Measurements from ENCODE around the gene SPAG7.
"Not testable (repeated sequence)": the region's sequence is repeated elsewhere in the genome, so short reads cannot be mapped to it uniquely, and the experiment has no call there.

Gene SPAG7

GRCh38 chr17:4935650-4936049 is 32.0 kb downstream of the SPAG7 start:
- no peak for DNase-seq

- DNase-seq: no peak
Measured at GRCh38 chr17:4934173-4934979, 33.2 kb downstream of the SPAG7 start.

- DNase-seq: no peak
Measured at GRCh38 chr17:4933646-4934045, 34.0 kb downstream of the SPAG7 start.

- DNase-seq: no peak
Measured at GRCh38 chr17:4932756-4933155, 34.9 kb downstream of the SPAG7 start.

GRCh38 chr17:4931963-4932362 is 35.7 kb downstream of the SPAG7 start, which contains the start of gene GP1BA:
Gene GP1BA (plus strand): TSS chr17:4932277. CDS start chr17:4932605, 328 bp downstream.
- no peak for DNase-seq

GRCh38 chr17:4928881-4929280 is 38.7 kb downstream of the SPAG7 start:
- no peak for DNase-seq

GRCh38 chr17:4926577-4927335 is 40.9 kb downstream of the SPAG7 start:
- not testable (repeated sequence) for DNase-seq

- DNase-seq: no peak
Measured at GRCh38 chr17:4921320-4921719, 46.3 kb downstream of the SPAG7 start.

GRCh38 chr17:4920351-4921048 is 47.1 kb downstream of the SPAG7 start:
- DNase-seq: no peak

GRCh38 chr17:4919511-4920047 is 48.0 kb downstream of the SPAG7 start:
- DNase-seq: no peak

GRCh38 chr17:4914551-4914950 is 53.1 kb downstream of the SPAG7 start:
- not testable (repeated sequence) for DNase-seq

- DNase-seq: no peak
Measured at GRCh38 chr17:4913994-4914393, 53.6 kb downstream of the SPAG7 start.

All from stimulated activated CD4-positive, alpha-beta T cell treated with anti-CD3 and anti-CD28 coated beads, Interleukin-4, amount 100 ng/mL, for 4 hours (primary cell).